ENCODE results near the gene RPTOR. TPM values are rescaled to one million over a fixed set of nuclear protein-coding genes. Genes with fewer than 3 reads are reported as not detected.

The RPTOR gene
- total RNA-seq, 1 donor from 2014 or later = 53.7 TPM

DNA sequence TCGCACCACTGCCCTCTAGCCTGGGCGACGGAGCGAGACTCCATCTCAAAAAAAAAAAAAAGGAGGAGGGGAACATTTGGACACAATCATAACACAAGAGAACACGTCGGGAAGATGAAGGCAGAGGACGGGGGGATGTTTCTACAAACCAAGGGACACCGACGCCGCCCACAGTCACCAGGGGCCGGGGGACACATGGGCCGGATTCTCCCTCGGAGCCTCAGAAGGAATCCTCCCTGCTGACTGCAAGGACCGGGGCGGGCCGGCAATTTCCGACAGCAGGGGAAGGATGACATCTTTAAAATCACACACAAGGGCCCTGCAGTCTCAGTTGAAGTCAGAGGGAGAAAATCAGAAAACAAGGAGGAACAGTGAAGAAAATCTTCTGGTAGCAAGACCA lies 438.9 kb downstream of the RPTOR start:
- Mint-ChIP-seq H3K27me3 (ENCODE audit: low read depth) (peaks cover 27% of the 10 kb centered on the region), H3K27ac (no peak overlapping the region), H3K4me3 (no peak overlapping the region), H3K36me3 (no peaks in the 10 kb centered on the region), H3K9me3 (no peaks in the 10 kb centered on the region), H3K4me1 (peaks cover 5% of the 10 kb centered on the region)
- DNase-seq (ENCODE audit: low spot score in 2 of 2, unreplicated experiment in 2 of 2) = no peak
- TF ChIP-seq, protein P1, sequence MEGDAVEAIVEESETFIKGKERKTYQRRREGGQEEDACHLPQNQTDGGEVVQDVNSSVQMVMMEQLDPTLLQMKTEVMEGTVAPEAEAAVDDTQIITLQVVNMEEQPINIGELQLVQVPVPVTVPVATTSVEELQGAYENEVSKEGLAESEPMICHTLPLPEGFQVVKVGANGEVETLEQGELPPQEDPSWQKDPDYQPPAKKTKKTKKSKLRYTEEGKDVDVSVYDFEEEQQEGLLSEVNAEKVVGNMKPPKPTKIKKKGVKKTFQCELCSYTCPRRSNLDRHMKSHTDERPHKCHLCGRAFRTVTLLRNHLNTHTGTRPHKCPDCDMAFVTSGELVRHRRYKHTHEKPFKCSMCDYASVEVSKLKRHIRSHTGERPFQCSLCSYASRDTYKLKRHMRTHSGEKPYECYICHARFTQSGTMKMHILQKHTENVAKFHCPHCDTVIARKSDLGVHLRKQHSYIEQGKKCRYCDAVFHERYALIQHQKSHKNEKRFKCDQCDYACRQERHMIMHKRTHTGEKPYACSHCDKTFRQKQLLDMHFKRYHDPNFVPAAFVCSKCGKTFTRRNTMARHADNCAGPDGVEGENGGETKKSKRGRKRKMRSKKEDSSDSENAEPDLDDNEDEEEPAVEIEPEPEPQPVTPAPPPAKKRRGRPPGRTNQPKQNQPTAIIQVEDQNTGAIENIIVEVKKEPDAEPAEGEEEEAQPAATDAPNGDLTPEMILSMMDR (IDR thresholded peaks at IDR 0.05; ENCODE audit: unreplicated experiment) = no peak

DNA sequence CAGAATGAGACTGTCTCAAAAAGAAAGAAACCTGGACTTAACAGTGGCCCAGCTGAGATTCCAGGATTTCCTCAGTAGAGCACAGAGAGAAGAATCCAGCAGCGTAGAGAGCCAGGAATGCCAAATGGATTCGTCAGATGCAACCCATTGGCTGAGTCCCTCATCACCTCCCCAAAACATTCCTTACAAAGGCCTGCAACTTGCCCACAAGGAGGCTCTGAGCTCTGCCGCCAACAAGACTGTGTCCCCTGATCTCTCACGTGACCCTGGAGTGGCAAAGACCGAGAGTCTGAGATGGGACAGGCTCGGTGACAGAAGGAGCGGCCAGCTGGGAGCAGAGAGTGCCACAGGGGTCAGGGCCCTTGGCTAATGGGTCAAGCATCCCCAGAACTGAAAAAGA lies 440.1 kb downstream of the RPTOR start:
- Mint-ChIP-seq H3K27ac (peak overlapping the region; percentile 41), H3K4me3 (no peak overlapping the region)

DNA sequence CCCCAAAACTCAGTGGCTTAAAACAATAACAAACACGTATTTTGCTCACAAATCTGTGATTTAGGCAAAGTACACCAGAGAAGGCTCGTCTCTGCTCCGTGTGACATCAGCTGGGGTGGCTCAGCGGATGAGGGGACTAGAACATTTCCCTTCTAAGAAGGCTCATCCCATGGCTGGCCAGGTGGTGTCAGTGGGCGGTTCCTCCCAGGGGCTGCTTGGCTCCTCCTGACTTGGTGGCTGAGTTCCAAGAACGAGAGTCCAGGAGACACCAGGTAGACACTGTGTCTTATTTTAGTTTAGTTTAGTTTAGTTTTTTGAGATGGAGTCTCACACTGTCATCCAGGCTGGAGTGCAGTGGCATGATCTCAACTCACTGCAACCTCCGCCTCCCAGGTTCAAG lies 441.4 kb downstream of the RPTOR start:
- H3K27me3 Mint-ChIP-seq (ENCODE audit: low read depth) = peaks cover 19% of the 10 kb centered on the region
- no peaks in the 10 kb centered on the region for H3K36me3 Mint-ChIP-seq

More for the DNA sequence above, 440.1 kb downstream of the RPTOR start:
- peaks cover 5% of the 10 kb centered on the region for H3K4me1 Mint-ChIP-seq
- TF ChIP-seq, protein P1 (IDR thresholded peaks at IDR 0.05; ENCODE audit: unreplicated experiment) = no peak
- no peak for DNase-seq (ENCODE audit: low spot score in 2 of 2, unreplicated experiment in 2 of 2)
- peaks cover 26% of the 10 kb centered on the region for H3K27me3 Mint-ChIP-seq (ENCODE audit: low read depth)
- H3K9me3 Mint-ChIP-seq = no peaks in the 10 kb centered on the region
- no peaks in the 10 kb centered on the region for H3K36me3 Mint-ChIP-seq

DNA sequence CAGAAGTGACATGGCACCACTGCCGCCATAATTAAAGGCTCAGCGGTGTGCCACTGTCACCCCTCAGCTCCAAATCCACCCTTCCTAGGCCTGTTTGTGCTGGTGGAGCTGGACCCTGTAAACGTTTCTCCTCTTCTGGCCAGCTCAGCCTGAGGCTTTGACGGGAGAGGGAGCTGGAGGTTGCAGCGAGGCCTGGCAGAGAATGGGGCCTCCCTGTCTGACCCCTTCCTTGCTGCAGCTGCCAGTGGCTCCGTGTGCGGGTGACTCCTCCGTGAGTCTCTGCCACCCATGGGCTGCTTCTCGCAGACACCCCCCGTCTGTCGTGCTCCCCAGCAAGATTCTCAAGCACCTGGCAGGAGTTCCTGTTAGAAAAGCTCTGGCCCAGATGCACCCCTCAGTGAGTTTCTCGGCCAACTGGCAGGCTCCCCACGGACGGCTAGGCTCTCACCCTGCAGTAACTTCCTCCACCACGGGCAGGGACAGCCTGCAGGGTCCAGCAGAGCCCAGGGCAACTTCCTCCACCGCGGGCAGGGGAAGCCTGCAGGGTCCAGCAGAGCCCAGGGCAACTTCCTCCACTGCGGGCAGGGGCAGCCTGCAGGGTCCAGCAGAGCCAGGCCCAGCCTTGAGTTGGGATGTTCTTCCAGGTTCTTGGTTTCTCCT lies 442.3 kb downstream of the RPTOR start:
- no peaks in the 10 kb centered on the region for H3K36me3 Mint-ChIP-seq
- TF ChIP-seq, protein P1 (IDR thresholded peaks at IDR 0.05; ENCODE audit: unreplicated experiment) = no peak
- no peak for DNase-seq (ENCODE audit: low spot score in 2 of 2, unreplicated experiment in 2 of 2)
- H3K9me3 Mint-ChIP-seq = no peaks in the 10 kb centered on the region
- peaks cover 2% of the 10 kb centered on the region for H3K4me1 Mint-ChIP-seq
- no peak overlapping the region for H3K4me3 Mint-ChIP-seq
- H3K27me3 Mint-ChIP-seq (ENCODE audit: low read depth) = peaks cover 13% of the 10 kb centered on the region
- no peak overlapping the region for H3K27ac Mint-ChIP-seq

More for the DNA sequence above, 441.4 kb downstream of the RPTOR start:
- no peak for DNase-seq (ENCODE audit: low spot score in 2 of 2, unreplicated experiment in 2 of 2)
- Mint-ChIP-seq H3K4me1 (peaks cover 2% of the 10 kb centered on the region), H3K9me3 (no peaks in the 10 kb centered on the region), H3K27ac (no peak overlapping the region), H3K4me3 (no peak overlapping the region)
- TF ChIP-seq, protein P1 (IDR thresholded peaks at IDR 0.05; ENCODE audit: unreplicated experiment) = no peak

DNA sequence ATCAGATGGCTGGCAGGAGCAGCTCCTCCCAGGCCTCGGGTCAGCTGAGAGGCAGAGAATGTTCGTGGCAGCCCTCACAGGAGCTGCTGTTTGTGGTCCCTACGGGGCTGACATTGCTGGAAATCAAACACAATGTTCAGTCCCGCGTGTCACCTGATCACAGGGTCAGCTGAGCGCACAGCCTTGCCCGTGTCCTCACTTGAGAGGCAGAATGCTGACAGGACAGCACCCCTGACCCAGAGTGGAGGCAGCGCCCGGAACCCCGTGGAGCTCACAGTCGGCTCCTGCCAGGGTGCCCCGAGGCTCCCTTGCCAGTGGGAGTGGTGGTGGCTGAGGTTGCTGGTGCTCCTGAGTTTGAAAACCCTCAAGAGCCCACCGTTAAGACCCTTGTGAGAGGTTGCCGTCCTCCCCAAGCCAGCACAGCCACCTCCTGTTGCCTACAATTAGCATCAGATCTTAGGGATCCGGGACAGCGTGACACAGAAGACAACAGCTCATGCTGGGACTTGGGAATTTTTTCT lies 443.4 kb downstream of the RPTOR start:
- Mint-ChIP-seq H3K9me3 (no peaks in the 10 kb centered on the region), H3K4me3 (no peak overlapping the region), H3K36me3 (no peaks in the 10 kb centered on the region), H3K4me1 (peaks cover 7% of the 10 kb centered on the region), H3K27me3 (ENCODE audit: low read depth) (peaks cover 7% of the 10 kb centered on the region), H3K27ac (no peak overlapping the region)
- TF ChIP-seq, protein P1 (IDR thresholded peaks at IDR 0.05; ENCODE audit: unreplicated experiment) = no peak
- DNase-seq (ENCODE audit: low spot score in 2 of 2, unreplicated experiment in 2 of 2) = no peak

Data from mesothelial cell of epicardium (in vitro differentiated cells).